ENCODE results near the gene AK8.

The AK8 gene

GRCh38 chr9:132755096-132755495 is 123.0 kb downstream of the AK8 start:
- no peaks in the 10 kb centered on the region for H3K4me1 ChIP-seq (ENCODE audit: control insufficient read depth, insufficient read depth, low read length, unreplicated experiment)
- H3K27ac ChIP-seq (ENCODE audit: low read depth, low read length): no peak overlapping the region
- no peaks in the 10 kb centered on the region for H3K79me2 ChIP-seq (ENCODE audit: control insufficient read depth, insufficient read depth, low read length, unreplicated experiment)
- no peak overlapping the region for H3K4me3 ChIP-seq (ENCODE audit: low read depth, low read length)
- H3K27me3 ChIP-seq (ENCODE audit: insufficient read depth, low read length): peaks cover 37% of the 10 kb centered on the region
- no peak overlapping the region for H2AFZ ChIP-seq (ENCODE audit: low read length, unreplicated experiment)
- H3K36me3 ChIP-seq (ENCODE audit: insufficient read depth, low read length): no peaks in the 10 kb centered on the region

GRCh38 chr9:132754236-132754635 is 123.8 kb downstream of the AK8 start:
- Histone ChIP-seq H3K4me3 (ENCODE audit: low read depth, low read length) (no peak overlapping the region), H3K27me3 (ENCODE audit: insufficient read depth, low read length) (peaks cover 29% of the 10 kb centered on the region), H3K4me1 (ENCODE audit: control insufficient read depth, insufficient read depth, low read length, unreplicated experiment) (no peaks in the 10 kb centered on the region), H3K27ac (ENCODE audit: low read depth, low read length) (no peak overlapping the region), H3K36me3 (ENCODE audit: insufficient read depth, low read length) (no peaks in the 10 kb centered on the region), H2AFZ (ENCODE audit: low read length, unreplicated experiment) (no peak overlapping the region), H3K79me2 (ENCODE audit: control insufficient read depth, insufficient read depth, low read length, unreplicated experiment) (no peaks in the 10 kb centered on the region)

GRCh38 chr9:132753593-132753880 is 124.5 kb downstream of the AK8 start:
- no peaks in the 10 kb centered on the region for H3K79me2 ChIP-seq (ENCODE audit: control insufficient read depth, insufficient read depth, low read length, unreplicated experiment)
- no peak overlapping the region for H3K4me3 ChIP-seq (ENCODE audit: low read depth, low read length)
- H3K4me1 ChIP-seq (ENCODE audit: control insufficient read depth, insufficient read depth, low read length, unreplicated experiment): no peaks in the 10 kb centered on the region
- H2AFZ ChIP-seq (ENCODE audit: low read length, unreplicated experiment): no peak overlapping the region
- peaks cover 29% of the 10 kb centered on the region for H3K27me3 ChIP-seq (ENCODE audit: insufficient read depth, low read length)
- no peaks in the 10 kb centered on the region for H3K36me3 ChIP-seq (ENCODE audit: insufficient read depth, low read length)
- H3K27ac ChIP-seq (ENCODE audit: low read depth, low read length): no peak overlapping the region

- Histone ChIP-seq H3K27me3 (ENCODE audit: insufficient read depth, low read length) (peaks cover 29% of the 10 kb centered on the region), H3K4me3 (ENCODE audit: low read depth, low read length) (no peak overlapping the region), H3K27ac (ENCODE audit: low read depth, low read length) (no peak overlapping the region), H3K79me2 (ENCODE audit: control insufficient read depth, insufficient read depth, low read length, unreplicated experiment) (no peaks in the 10 kb centered on the region), H3K4me1 (ENCODE audit: control insufficient read depth, insufficient read depth, low read length, unreplicated experiment) (no peaks in the 10 kb centered on the region), H2AFZ (ENCODE audit: low read length, unreplicated experiment) (no peak overlapping the region), H3K36me3 (ENCODE audit: insufficient read depth, low read length) (no peaks in the 10 kb centered on the region)
Observed at GRCh38 chr9:132752877-132753592, 125.0 kb downstream of the AK8 start.

GRCh38 chr9:132750668-132751067 is 127.4 kb downstream of the AK8 start:
- no peaks in the 10 kb centered on the region for H3K79me2 ChIP-seq (ENCODE audit: control insufficient read depth, insufficient read depth, low read length, unreplicated experiment)
- no peak overlapping the region for H3K27ac ChIP-seq (ENCODE audit: low read depth, low read length)
- no peaks in the 10 kb centered on the region for H3K36me3 ChIP-seq (ENCODE audit: insufficient read depth, low read length)
- no peak overlapping the region for H3K4me3 ChIP-seq (ENCODE audit: low read depth, low read length)
- no peaks in the 10 kb centered on the region for H3K4me1 ChIP-seq (ENCODE audit: control insufficient read depth, insufficient read depth, low read length, unreplicated experiment)
- H2AFZ ChIP-seq (ENCODE audit: low read length, unreplicated experiment): no peak overlapping the region
- peaks cover 25% of the 10 kb centered on the region for H3K27me3 ChIP-seq (ENCODE audit: insufficient read depth, low read length)

- no peak overlapping the region for H3K27ac ChIP-seq (ENCODE audit: low read depth, low read length)
- H3K79me2 ChIP-seq (ENCODE audit: control insufficient read depth, insufficient read depth, low read length, unreplicated experiment): no peaks in the 10 kb centered on the region
- H3K4me1 ChIP-seq (ENCODE audit: control insufficient read depth, insufficient read depth, low read length, unreplicated experiment): no peaks in the 10 kb centered on the region
- H3K4me3 ChIP-seq (ENCODE audit: low read depth, low read length): no peak overlapping the region
- H3K27me3 ChIP-seq (ENCODE audit: insufficient read depth, low read length): peaks cover 32% of the 10 kb centered on the region
- H2AFZ ChIP-seq (ENCODE audit: low read length, unreplicated experiment): no peak overlapping the region
- no peaks in the 10 kb centered on the region for H3K36me3 ChIP-seq (ENCODE audit: insufficient read depth, low read length)
Observed at GRCh38 chr9:132749306-132749705, 128.8 kb downstream of the AK8 start.

GRCh38 chr9:132748450-132748849 is 129.6 kb downstream of the AK8 start:
- Histone ChIP-seq H3K4me1 (ENCODE audit: control insufficient read depth, insufficient read depth, low read length, unreplicated experiment) (no peaks in the 10 kb centered on the region), H2AFZ (ENCODE audit: low read length, unreplicated experiment) (no peak overlapping the region), H3K36me3 (ENCODE audit: insufficient read depth, low read length) (no peaks in the 10 kb centered on the region), H3K79me2 (ENCODE audit: control insufficient read depth, insufficient read depth, low read length, unreplicated experiment) (no peaks in the 10 kb centered on the region), H3K4me3 (ENCODE audit: low read depth, low read length) (no peak overlapping the region), H3K27me3 (ENCODE audit: insufficient read depth, low read length) (peaks cover 37% of the 10 kb centered on the region), H3K27ac (ENCODE audit: low read depth, low read length) (no peak overlapping the region)

- Histone ChIP-seq H3K4me3 (ENCODE audit: low read depth, low read length) (no peak overlapping the region), H3K4me1 (ENCODE audit: control insufficient read depth, insufficient read depth, low read length, unreplicated experiment) (no peaks in the 10 kb centered on the region), H3K27me3 (ENCODE audit: insufficient read depth, low read length) (peaks cover 56% of the 10 kb centered on the region)
Observed at GRCh38 chr9:132745756-132746709, 132.1 kb downstream of the AK8 start.

GRCh38 chr9:132744881-132745755 is 133.0 kb downstream of the AK8 start:
- Histone ChIP-seq H3K27ac (ENCODE audit: low read depth, low read length) (no peak overlapping the region), H3K27me3 (ENCODE audit: insufficient read depth, low read length) (peaks cover 65% of the 10 kb centered on the region), H3K4me3 (ENCODE audit: low read depth, low read length) (no peak overlapping the region)

More at GRCh38 chr9:132745756-132746709, 132.1 kb downstream of the AK8 start:
- H3K36me3 ChIP-seq (ENCODE audit: insufficient read depth, low read length): no peaks in the 10 kb centered on the region
- no peak overlapping the region for H3K27ac ChIP-seq (ENCODE audit: low read depth, low read length)
- H3K79me2 ChIP-seq (ENCODE audit: control insufficient read depth, insufficient read depth, low read length, unreplicated experiment): no peaks in the 10 kb centered on the region
- H2AFZ ChIP-seq (ENCODE audit: low read length, unreplicated experiment): no peak overlapping the region

GRCh38 chr9:132743931-132744479 is 134.1 kb downstream of the AK8 start:
- H3K4me3 ChIP-seq (ENCODE audit: low read depth, low read length): no peak overlapping the region
- no peak overlapping the region for H3K27ac ChIP-seq (ENCODE audit: low read depth, low read length)
- no peak overlapping the region for H2AFZ ChIP-seq (ENCODE audit: low read length, unreplicated experiment)
- H3K36me3 ChIP-seq (ENCODE audit: insufficient read depth, low read length): no peaks in the 10 kb centered on the region
- peaks cover 68% of the 10 kb centered on the region for H3K27me3 ChIP-seq (ENCODE audit: insufficient read depth, low read length)
- H3K79me2 ChIP-seq (ENCODE audit: control insufficient read depth, insufficient read depth, low read length, unreplicated experiment): no peaks in the 10 kb centered on the region
- no peaks in the 10 kb centered on the region for H3K4me1 ChIP-seq (ENCODE audit: control insufficient read depth, insufficient read depth, low read length, unreplicated experiment)

More at GRCh38 chr9:132744881-132745755, 133.0 kb downstream of the AK8 start:
- Histone ChIP-seq H3K79me2 (ENCODE audit: control insufficient read depth, insufficient read depth, low read length, unreplicated experiment) (no peaks in the 10 kb centered on the region), H3K36me3 (ENCODE audit: insufficient read depth, low read length) (no peaks in the 10 kb centered on the region), H2AFZ (ENCODE audit: low read length, unreplicated experiment) (no peak overlapping the region), H3K4me1 (ENCODE audit: control insufficient read depth, insufficient read depth, low read length, unreplicated experiment) (no peaks in the 10 kb centered on the region)
